Measurements from ENCODE around the gene COTL1.

COTL1 gene

DNA sequence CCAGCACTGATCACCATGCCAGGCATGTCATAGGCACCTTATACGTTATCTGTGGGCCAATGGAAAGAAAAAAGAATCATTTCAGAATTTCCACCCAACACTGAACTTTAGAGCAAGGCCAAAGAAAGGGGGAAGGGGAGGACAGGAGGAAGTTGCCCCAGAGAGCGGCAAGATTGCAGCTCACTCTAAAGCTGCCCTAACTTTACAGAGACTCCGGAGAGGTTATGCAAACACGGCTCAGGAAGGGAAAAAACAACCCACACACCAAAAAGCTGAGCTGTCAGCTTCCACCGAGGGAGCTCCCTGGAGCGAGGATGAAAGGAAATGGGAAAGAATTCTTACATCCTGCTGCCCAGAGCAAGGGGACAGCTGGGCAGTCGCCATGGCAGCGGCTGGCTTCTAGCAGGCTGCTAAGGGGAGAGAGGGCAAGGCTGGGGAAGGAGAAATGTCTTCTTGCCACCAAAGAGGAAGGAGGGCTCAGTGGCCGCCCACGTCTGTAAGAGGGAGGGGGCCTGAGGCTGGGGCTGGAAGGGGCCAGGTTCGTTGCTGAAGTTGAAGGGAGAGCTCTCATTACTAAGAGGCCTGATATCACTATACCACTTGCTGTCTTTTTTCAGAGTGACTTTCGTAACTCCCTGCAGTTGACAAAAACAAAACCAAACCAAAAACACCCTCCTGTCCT lies 18.2 kb downstream of the COTL1 start:
- H3K4me1 ChIP-seq (ENCODE audit: control insufficient read depth, low read depth, low read length), result peaks cover 41% of the 10 kb centered on the region
- no peaks in the 10 kb centered on the region for H3K9me3 ChIP-seq (ENCODE audit: control insufficient read depth, low read depth, low read length)
- no peaks in the 10 kb centered on the region for H3K27me3 ChIP-seq (ENCODE audit: control insufficient read depth, insufficient read depth, low read length)
- H3K27ac ChIP-seq (ENCODE audit: low read length), result no peak overlapping the region
- peak overlapping the region; percentile 54 for H3K4me3 ChIP-seq (ENCODE audit: low read length)
- peaks cover 3% of the 10 kb centered on the region for H3K36me3 ChIP-seq (ENCODE audit: control insufficient read depth, low read depth, low read length)
- H3K9ac ChIP-seq (ENCODE audit: low read length), result no peak overlapping the region

DNA sequence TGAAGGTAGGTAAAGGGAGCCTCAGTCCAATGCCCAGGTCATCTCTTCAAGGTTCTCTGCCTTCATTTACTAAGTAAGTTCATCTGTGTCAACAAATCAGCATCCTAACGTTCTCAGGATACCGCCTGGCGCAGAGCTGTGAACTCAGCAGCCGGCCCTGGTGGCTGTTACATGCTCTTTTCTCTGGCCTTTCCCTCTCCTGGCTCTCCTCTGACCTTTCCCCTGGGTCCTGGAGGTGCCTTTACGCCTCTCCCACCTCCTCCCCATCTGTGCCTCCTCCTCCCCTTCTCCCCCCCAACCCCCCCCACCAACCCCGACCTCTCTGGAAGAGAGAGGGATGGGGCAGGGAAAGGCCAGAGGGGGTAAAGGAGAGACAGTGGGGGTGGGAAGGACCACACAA lies 19.5 kb downstream of the COTL1 start:
- no peak overlapping the region for H3K4me3 ChIP-seq (ENCODE audit: low read length)
- H3K4me1 ChIP-seq (ENCODE audit: control insufficient read depth, low read depth, low read length), result peaks cover 36% of the 10 kb centered on the region
- H3K27ac ChIP-seq (ENCODE audit: low read length), result no peak overlapping the region
- no peaks in the 10 kb centered on the region for H3K27me3 ChIP-seq (ENCODE audit: control insufficient read depth, insufficient read depth, low read length)
- no peaks in the 10 kb centered on the region for H3K9me3 ChIP-seq (ENCODE audit: control insufficient read depth, low read depth, low read length)
- H3K36me3 ChIP-seq (ENCODE audit: control insufficient read depth, low read depth, low read length), result peaks cover 3% of the 10 kb centered on the region
- H3K9ac ChIP-seq (ENCODE audit: low read length), result no peak overlapping the region

DNA sequence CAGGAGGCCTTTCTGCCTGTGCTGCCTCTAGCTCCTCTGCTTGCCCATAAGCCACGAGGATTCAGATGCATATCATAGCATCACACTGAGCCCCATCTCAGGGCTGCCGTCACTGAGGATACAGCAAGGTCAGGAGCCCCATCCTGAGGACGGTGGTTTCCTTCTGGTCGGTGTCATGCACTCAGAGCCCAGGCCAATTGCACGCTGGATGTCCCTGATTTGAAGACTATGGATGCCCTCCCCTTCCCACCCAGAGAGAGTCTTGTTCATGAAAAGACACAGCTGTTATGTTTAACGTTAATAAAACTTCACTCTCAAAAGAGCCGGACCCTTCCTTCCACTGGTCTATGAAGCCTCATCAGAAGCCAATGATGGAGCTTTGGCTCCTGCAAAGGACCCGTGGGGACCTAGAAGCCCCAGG lies 19.9 kb downstream of the COTL1 start:
- Histone ChIP-seq H3K9me3 (ENCODE audit: control insufficient read depth, low read depth, low read length) (no peaks in the 10 kb centered on the region), H3K9ac (ENCODE audit: low read length) (no peak overlapping the region), H3K27me3 (ENCODE audit: control insufficient read depth, insufficient read depth, low read length) (no peaks in the 10 kb centered on the region), H3K4me1 (ENCODE audit: control insufficient read depth, low read depth, low read length) (peaks cover 32% of the 10 kb centered on the region), H3K4me3 (ENCODE audit: low read length) (no peak overlapping the region), H3K27ac (ENCODE audit: low read length) (no peak overlapping the region), H3K36me3 (ENCODE audit: control insufficient read depth, low read depth, low read length) (peaks cover 3% of the 10 kb centered on the region)

DNA sequence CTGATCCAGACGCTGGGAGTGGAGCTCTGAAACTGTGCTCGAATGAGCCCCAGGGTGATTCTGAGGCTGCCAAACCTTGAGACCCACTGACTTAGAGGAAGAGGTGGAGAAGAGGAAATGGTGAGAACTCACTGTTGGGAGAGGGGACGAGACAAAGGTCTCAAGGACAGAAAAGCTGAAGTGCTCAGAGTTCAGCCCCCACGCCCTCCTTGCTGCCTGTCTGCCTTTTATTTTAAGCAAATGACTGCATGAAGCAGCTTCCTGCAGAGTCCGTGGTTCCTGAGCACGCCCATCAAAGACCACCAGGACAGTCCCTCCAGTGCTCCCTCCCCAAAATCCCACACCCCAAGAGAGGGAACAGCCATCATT lies 20.4 kb downstream of the COTL1 start:
- Histone ChIP-seq H3K9ac (ENCODE audit: low read length) (no peak overlapping the region), H3K27ac (ENCODE audit: low read length) (no peak overlapping the region)

DNA sequence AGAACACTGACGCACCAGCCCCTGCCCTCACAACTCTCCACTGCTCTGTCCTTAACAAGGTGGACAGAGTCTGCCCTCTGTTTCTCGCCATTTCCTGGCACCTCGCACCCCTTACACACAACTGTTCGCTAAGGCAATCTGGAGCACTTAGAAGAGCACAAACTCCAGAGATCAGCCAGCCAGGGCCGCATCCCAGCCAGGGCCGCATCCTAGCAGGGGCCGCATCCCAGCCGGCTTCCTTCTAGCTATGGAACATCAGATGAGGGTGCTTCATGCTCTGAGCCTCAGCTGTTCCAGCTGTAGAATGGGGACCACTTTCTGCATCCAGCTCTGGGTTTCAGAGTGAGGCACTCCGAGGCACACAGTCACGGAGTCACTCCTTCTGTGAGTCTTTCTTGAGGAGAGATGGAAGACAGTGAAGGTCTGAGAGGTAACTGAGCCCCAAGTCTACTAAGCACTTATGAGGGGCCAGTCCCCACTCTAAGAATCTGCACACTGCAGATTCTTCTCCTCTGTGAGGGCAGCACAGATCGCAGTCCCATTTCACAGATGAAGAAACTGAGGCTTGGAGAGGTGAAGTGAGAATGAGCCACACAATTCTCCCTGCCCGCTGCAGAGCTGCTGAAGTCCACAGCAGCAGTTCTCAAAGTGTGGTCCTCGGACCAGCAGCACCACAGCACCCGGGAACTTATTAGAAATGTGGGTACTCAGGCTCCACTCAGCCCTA lies 20.9 kb downstream of the COTL1 start:
- H3K27me3 ChIP-seq (ENCODE audit: control insufficient read depth, insufficient read depth, low read length), result no peaks in the 10 kb centered on the region
- H3K36me3 ChIP-seq (ENCODE audit: control insufficient read depth, low read depth, low read length), result peaks cover 3% of the 10 kb centered on the region
- H3K9ac ChIP-seq (ENCODE audit: low read length), result no peak overlapping the region
- no peaks in the 10 kb centered on the region for H3K9me3 ChIP-seq (ENCODE audit: control insufficient read depth, low read depth, low read length)
- H3K4me1 ChIP-seq (ENCODE audit: control insufficient read depth, low read depth, low read length), result peaks cover 32% of the 10 kb centered on the region
- H3K4me3 ChIP-seq (ENCODE audit: low read length), result no peak overlapping the region
- H3K27ac ChIP-seq (ENCODE audit: low read length), result no peak overlapping the region

More for the DNA sequence above, 20.4 kb downstream of the COTL1 start:
- Histone ChIP-seq H3K4me3 (ENCODE audit: low read length) (no peak overlapping the region), H3K4me1 (ENCODE audit: control insufficient read depth, low read depth, low read length) (peaks cover 32% of the 10 kb centered on the region), H3K36me3 (ENCODE audit: control insufficient read depth, low read depth, low read length) (peaks cover 3% of the 10 kb centered on the region), H3K27me3 (ENCODE audit: control insufficient read depth, insufficient read depth, low read length) (no peaks in the 10 kb centered on the region), H3K9me3 (ENCODE audit: control insufficient read depth, low read depth, low read length) (no peaks in the 10 kb centered on the region)

DNA sequence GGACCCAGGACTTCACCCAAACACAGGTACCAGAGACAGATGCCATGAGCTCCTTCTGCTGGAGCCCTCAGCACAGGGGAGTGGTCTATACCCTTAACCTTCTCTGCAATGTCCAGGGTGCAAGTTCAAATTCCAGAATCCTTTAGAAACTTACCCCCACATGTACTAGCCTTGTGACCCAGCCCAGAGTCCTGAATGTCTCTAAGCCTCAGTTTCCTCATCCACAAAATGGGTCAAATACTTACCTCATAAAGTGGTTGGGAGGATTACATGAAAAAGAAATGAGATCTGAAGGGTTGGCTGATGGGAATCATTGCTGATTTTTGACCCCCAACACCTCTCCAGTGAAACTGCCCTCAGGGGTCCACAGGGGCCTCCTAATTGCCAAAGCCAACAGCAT lies 21.7 kb downstream of the COTL1 start:
- no peaks in the 10 kb centered on the region for H3K27me3 ChIP-seq (ENCODE audit: control insufficient read depth, insufficient read depth, low read length)
- peaks cover 3% of the 10 kb centered on the region for H3K36me3 ChIP-seq (ENCODE audit: control insufficient read depth, low read depth, low read length)
- no peak overlapping the region for H3K27ac ChIP-seq (ENCODE audit: low read length)
- H3K4me3 ChIP-seq (ENCODE audit: low read length), result no peak overlapping the region
- no peaks in the 10 kb centered on the region for H3K9me3 ChIP-seq (ENCODE audit: control insufficient read depth, low read depth, low read length)
- H3K9ac ChIP-seq (ENCODE audit: low read length), result no peak overlapping the region
- peaks cover 30% of the 10 kb centered on the region for H3K4me1 ChIP-seq (ENCODE audit: control insufficient read depth, low read depth, low read length)

DNA sequence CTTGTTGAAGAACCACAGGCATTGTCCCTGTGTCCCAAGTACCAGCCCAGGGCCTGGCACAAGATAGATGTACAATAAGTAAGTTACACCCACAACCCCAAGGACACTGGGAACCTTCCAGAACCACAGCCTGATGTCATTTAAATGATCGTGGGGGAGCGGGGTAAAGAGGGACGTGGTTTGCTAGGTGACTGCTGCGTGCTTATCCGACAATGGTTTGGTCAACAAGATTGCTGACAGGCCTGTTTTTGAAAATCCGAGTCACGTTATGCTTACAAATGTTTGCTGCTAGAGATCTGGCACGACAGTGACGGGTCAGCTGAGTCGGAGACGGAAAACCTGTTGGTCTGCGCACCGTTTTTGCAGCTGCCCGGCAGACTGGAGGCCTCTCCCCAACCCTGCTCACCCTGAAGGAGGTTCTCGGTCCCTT lies 22.8 kb downstream of the COTL1 start:
- peaks cover 3% of the 10 kb centered on the region for H3K36me3 ChIP-seq (ENCODE audit: control insufficient read depth, low read depth, low read length)
- no peaks in the 10 kb centered on the region for H3K9me3 ChIP-seq (ENCODE audit: control insufficient read depth, low read depth, low read length)
- no peaks in the 10 kb centered on the region for H3K27me3 ChIP-seq (ENCODE audit: control insufficient read depth, insufficient read depth, low read length)
- H3K9ac ChIP-seq (ENCODE audit: low read length), result no peak overlapping the region
- H3K27ac ChIP-seq (ENCODE audit: low read length), result no peak overlapping the region
- no peak overlapping the region for H3K4me3 ChIP-seq (ENCODE audit: low read length)
- peaks cover 19% of the 10 kb centered on the region for H3K4me1 ChIP-seq (ENCODE audit: control insufficient read depth, low read depth, low read length)

DNA sequence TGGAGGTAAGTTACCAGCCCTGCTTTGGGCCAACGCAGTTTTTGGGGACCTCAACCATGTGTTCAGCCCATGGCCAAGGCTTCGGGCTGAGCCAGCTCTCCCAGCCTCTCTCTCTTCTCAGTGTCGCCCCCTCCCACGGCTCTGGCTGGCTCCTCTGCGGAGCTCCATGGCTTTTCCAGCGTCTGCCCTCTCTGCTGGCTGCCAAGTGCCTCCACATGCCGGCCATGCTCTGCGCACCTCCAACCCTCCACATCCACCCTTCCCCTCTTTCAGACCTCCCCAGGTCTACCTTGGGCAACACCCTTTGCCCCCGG lies 23.2 kb downstream of the COTL1 start:
- no peak overlapping the region for H3K9ac ChIP-seq (ENCODE audit: low read length)
- H3K4me1 ChIP-seq (ENCODE audit: control insufficient read depth, low read depth, low read length), result peaks cover 16% of the 10 kb centered on the region
- H3K27me3 ChIP-seq (ENCODE audit: control insufficient read depth, insufficient read depth, low read length), result no peaks in the 10 kb centered on the region
- H3K36me3 ChIP-seq (ENCODE audit: control insufficient read depth, low read depth, low read length), result peaks cover 7% of the 10 kb centered on the region
- H3K27ac ChIP-seq (ENCODE audit: low read length), result no peak overlapping the region
- no peaks in the 10 kb centered on the region for H3K9me3 ChIP-seq (ENCODE audit: control insufficient read depth, low read depth, low read length)
- no peak overlapping the region for H3K4me3 ChIP-seq (ENCODE audit: low read length)

DNA sequence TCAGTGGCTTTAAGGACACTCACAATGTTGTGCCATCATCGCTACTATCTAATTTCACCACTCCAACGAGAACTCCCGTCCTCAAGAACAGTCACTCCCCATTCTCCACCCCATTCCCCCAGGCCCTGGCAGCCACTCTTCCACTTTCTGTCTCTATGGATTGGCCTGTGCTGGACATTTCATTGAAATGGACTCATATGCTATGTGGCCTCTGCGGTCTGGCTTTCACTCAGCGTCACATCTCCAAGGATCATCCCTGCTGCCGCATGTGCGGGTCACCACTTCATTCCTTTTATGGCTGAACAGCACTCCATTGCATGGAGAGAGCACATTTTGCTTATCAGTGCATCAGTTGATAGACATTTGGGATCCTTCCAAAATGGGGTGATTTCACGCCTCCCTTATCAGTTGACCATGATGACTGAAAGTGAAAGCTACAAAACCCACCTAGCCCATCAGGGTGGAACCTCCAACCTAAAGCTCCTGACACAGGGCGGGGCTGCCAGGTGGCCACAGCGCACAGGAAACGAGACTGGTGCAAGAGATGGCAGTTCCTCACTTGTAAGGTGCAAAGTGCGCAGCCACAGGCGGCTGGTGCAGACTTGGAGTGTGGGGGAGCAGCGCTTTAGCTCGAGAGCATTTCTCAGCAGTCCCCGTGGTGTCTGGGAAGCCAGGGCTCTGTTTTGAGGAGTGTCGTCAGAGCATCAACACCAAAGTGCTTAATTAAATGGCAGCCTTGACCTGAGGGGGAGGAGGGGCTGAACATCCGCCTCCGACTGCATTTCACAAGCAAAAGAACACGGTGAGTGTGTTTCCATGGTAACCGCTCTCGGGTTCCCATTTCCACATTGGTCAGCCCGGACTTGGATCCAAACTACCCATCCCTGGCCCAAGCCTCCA lies 23.8 kb downstream of the COTL1 start:
- H3K4me1 ChIP-seq (ENCODE audit: control insufficient read depth, low read depth, low read length), result peaks cover 11% of the 10 kb centered on the region
- no peak overlapping the region for H3K27ac ChIP-seq (ENCODE audit: low read length)
- H3K9ac ChIP-seq (ENCODE audit: low read length), result no peak overlapping the region
- H3K4me3 ChIP-seq (ENCODE audit: low read length), result no peak overlapping the region
- H3K27me3 ChIP-seq (ENCODE audit: control insufficient read depth, insufficient read depth, low read length), result no peaks in the 10 kb centered on the region
- peaks cover 11% of the 10 kb centered on the region for H3K36me3 ChIP-seq (ENCODE audit: control insufficient read depth, low read depth, low read length)
- H3K9me3 ChIP-seq (ENCODE audit: control insufficient read depth, low read depth, low read length), result no peaks in the 10 kb centered on the region

DNA sequence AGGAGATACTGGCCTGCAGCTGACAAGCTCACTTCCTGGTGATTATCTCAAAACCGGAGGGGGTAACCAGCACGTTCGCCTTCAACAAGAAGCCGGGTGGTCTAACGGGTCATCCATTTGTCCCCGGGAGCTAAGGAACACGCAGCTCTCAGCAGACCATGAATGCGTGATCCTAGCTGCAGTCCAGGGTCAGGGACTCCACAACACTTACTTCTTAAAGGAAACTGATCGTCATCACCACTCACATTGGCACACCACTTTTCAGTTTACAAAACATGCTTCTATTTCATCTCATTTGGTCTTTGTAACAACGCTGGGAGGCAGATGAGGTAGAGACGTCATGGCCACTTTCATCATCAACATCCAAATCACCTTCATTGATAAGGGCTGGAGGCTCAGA lies 25.2 kb downstream of the COTL1 start:
- no peak overlapping the region for H3K27ac ChIP-seq (ENCODE audit: low read length)
- H3K27me3 ChIP-seq (ENCODE audit: control insufficient read depth, insufficient read depth, low read length), result no peaks in the 10 kb centered on the region
- H3K9me3 ChIP-seq (ENCODE audit: control insufficient read depth, low read depth, low read length), result no peaks in the 10 kb centered on the region
- H3K4me1 ChIP-seq (ENCODE audit: control insufficient read depth, low read depth, low read length), result peaks cover 3% of the 10 kb centered on the region
- H3K36me3 ChIP-seq (ENCODE audit: control insufficient read depth, low read depth, low read length), result peaks cover 17% of the 10 kb centered on the region
- no peak overlapping the region for H3K9ac ChIP-seq (ENCODE audit: low read length)
- no peak overlapping the region for H3K4me3 ChIP-seq (ENCODE audit: low read length)

DNA sequence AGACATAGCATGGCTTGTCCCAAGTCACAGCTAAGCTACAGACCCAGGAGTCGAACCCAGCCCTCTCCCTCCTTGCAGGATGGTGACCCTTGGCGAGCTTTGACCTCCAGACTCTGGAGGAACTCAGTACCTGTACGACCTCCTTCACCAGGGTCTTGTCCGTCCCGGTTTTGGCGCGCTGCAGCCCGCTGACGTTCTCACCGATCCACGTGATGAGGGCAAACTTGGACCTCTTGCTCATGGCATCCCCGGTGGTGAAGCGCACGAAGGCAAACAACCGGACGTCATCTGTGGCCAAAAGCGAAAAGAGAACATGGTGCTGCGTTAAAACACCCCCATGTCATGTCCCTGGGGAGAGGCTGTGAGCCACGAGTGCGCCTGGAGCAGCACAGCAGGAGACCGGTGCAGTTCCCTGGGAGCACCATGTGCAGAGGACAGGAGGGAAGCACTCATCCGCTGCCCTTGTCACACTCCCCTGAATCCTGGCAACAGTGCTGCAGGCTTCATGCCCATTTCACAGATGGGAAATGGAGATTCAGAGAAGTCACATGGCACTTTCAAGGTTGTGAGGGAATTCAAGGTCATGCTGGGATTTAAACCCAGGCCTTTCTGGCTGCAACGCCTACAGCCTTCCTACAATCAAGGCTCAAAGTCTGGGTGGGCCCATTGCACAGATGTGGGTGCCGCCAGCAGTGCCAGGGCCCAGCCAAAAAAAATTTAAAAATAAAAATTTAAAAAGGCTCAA lies 27.7 kb downstream of the COTL1 start:
- no peaks in the 10 kb centered on the region for H3K9me3 ChIP-seq (ENCODE audit: control insufficient read depth, low read depth, low read length)
- no peaks in the 10 kb centered on the region for H3K27me3 ChIP-seq (ENCODE audit: control insufficient read depth, insufficient read depth, low read length)
- no peak overlapping the region for H3K9ac ChIP-seq (ENCODE audit: low read length)
- peaks cover 8% of the 10 kb centered on the region for H3K4me1 ChIP-seq (ENCODE audit: control insufficient read depth, low read depth, low read length)
- peaks cover 14% of the 10 kb centered on the region for H3K36me3 ChIP-seq (ENCODE audit: control insufficient read depth, low read depth, low read length)
- no peak overlapping the region for H3K4me3 ChIP-seq (ENCODE audit: low read length)
- no peak overlapping the region for H3K27ac ChIP-seq (ENCODE audit: low read length)

All from iPS-18a (cell line).